Right renal pelvis (tissue), 4 donors: ENCODE results near the gene CYB5B. TPM values are rescaled to one million over a fixed set of nuclear protein-coding genes. Genes with fewer than 3 reads are reported as not detected.

Experiments
- DNase-seq, 4 donors: peaks; one replicate each; pipeline ENCODE4 v3.0.0-alpha.2; 2013; ENCODE audit warnings: low read depth in 4 of 4, low spot score in 3 of 4, missing footprints in 1 of 4
- polyA plus RNA-seq, 4 donors: library from polyadenylated mRNA; unstranded; fragments of 120-200 nt; gene quantifications; one replicate each; pipeline ENCODE4 v1.2.1, GENCODE V29; 2013; ENCODE audit not compliant: insufficient read length in 4 of 4

CYB5B gene, protein sequence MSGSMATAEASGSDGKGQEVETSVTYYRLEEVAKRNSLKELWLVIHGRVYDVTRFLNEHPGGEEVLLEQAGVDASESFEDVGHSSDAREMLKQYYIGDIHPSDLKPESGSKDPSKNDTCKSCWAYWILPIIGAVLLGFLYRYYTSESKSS
- 100 to 1,000 TPM; 120 to 155 (median 154) TPM for polyA plus RNA-seq

DNA sequence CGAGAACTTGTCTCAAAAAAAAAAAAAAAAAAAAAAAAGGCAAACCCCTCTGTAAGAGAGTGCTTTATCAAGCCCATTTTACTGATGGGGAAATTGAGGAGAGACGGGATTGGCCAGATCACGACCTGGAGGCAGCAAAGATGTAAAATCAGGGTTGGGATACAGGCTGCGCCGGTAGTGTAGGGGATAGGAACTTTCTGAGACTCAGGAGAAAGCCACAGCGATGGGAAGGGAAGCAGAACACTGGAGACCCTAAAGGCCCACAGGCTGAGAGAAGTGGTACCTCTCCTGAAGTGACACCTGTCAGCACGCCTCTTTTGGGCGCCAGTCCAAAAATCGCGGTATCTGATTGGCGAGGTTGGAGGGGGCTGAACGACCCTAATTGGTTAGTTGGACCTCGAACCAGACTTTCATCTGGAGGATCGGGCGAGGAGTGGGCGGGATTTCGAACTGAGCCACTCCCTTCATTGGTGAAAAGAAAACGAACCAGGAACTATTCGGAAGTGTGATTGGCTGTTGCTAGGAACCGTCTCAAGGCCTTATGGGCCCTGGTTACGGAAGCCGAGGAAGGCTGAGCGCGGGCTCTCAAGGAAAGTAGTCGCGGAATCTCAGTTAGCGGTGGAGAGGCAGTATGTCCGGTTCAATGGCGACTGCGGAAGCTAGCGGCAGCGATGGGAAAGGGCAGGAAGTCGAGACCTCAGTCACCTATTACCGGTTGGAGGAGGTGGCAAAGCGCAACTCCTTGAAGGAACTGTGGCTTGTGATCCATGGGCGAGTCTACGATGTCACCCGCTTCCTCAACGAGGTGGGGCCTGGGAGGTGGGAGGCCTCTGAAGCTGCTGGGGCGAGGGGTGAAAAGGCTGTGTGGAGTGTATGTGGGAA is at the start of gene CYB5B:
CYB5B (plus strand) TSS at position 567 of the 882 bp plus-strand sequence; CDS start at position 632, 65 bp downstream.
- DNase-seq: peak; percentile 92 to 99 (median 96)

DNA sequence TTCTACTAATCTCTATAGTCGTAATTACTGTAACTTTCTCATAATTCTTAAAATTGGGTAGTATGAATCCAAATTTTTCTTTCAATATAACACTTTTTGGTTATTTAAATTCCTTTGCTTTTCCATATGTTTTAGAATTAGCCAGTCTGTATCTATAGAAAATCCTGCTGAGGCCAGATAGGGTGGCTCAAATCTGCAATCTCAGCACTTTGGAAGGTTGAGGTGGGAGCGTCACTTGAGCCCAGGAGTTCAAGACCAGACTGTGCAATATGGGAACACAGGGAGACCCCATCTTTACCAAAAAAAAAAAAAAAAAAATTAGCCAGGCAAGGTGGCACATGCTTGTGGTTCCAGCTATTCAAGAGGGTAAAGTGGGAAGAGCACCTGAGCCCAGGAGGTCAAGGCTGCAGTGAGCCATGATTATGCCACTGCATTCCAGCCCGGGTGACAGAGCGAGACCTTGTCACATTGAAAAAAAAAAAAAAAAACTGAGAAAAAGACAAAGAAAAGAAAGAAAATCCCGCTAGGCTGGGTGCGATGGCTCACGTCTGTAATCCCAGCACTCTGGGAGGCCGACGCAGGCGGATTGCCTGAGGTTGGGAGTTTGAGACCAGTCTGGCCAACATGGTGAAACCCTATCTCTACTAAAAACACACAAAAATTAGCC is 47.9 kb upstream of the CYB5B start:
- no peak for DNase-seq

DNA sequence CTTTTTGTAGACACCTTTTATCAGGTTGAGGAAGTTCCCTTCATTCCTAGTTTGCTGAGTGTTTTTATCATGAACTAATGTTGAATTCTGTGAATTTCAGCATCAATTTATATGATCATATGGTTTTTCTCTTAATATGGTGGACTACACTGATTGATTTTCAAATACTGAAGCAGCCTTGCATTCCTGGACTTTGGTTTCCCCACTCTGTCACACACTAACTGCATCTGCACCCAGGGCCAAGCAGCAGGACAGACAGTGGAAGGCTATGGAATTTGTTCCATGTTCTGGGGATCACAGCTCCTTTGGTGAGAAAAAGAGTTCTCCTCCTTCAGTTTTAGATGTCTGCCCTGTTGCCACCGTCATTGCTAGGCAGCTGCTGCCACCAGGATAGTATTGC is 46.4 kb upstream of the CYB5B start:
- no peak for DNase-seq

DNA sequence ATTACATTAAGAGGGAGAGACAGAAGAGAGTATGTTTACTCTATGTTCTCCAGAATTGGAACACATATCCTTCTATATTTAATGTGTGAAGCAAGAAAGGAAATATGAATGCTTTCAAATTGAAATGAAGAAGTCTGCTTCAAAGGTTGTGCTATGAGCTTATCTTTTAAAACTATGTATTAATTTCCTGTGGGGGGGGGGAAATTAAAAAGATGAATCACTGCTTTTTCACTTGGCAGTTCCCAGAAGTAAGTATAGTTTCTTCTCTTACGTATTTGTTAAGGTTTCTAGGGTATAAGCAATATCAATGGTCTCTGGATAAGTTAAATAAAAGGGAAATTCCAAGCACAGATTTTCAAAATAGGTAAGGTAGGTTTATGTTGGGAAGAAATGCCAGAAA is 45.7 kb upstream of the CYB5B start:
- no peak for DNase-seq

DNA sequence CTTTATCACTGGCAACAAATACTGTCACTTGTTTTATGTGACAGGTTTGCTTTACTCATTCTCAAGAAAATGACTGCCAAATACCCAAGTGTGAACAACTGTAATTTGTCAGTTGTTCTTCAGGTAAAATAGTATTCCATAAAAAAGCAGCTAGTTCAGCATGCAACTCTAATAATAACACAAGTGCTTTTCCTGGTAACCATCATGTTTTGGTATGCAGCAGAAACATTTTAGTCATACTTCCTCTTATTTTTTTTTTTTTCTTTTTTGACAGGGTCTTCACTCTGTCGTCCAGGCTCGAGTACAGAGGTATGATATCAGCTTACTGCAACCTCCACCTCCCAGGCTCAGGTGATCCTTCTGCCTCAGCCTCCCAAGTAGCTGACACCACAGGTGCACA is 43.2 kb upstream of the CYB5B start:
- DNase-seq: no peak

DNA sequence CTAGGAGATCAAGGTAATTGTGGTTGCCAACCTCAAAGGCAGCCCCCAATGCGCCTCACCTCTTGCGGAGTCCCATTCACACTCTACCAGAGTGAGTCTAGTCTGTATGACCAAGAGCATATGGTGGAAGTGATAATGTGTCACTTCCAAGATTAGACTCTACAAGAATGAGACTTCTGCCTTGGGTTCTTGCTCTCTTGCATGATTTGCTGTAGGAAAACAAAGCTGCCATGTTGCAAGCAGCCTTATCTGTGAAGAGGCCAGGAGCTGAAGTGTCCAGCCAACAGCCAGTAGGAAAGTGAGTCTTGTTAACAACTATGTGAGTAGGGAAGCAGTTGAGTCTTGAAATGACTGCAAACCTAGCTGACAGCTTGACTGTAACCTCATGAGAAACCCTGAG is 42.0 kb upstream of the CYB5B start:
- no peak for DNase-seq

DNA sequence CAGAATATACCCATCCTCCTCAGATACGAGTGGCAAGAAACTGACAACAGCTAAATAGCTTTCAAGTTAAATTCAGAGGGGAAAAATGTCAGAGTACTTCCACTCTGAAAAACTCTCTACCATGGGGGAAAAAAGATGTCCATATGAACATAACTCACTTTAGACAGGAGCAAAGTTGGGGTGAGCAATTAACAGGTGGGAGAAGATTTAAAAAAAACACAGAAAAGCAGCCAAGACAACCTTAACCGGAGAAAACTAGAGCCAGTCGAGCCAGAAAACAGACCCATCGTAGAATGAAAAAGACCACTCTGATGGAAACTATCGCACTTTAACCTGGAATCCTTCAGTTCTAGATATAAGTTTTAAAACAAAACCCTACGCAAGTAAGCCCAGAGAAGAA is 39.4 kb upstream of the CYB5B start:
- DNase-seq: no peak

DNA sequence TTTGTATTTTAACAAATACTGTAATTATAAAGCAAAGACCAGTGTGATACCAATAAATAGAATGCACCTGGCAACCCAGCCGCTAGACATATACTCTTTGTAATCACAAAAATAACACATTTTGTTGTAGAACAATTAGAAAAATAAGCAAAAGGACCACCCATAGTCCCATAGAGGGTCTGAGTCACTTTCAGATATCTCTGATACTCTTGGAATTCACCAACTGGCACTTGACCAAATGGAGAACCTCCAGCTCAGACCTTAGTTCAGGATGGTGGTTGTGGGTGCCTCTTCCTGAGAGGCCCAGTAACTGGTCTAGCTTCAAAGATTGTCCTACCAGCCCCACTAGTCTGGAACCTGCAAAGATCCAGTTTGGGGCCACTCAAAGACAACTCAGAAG is 37.8 kb upstream of the CYB5B start:
- DNase-seq: no peak

DNA sequence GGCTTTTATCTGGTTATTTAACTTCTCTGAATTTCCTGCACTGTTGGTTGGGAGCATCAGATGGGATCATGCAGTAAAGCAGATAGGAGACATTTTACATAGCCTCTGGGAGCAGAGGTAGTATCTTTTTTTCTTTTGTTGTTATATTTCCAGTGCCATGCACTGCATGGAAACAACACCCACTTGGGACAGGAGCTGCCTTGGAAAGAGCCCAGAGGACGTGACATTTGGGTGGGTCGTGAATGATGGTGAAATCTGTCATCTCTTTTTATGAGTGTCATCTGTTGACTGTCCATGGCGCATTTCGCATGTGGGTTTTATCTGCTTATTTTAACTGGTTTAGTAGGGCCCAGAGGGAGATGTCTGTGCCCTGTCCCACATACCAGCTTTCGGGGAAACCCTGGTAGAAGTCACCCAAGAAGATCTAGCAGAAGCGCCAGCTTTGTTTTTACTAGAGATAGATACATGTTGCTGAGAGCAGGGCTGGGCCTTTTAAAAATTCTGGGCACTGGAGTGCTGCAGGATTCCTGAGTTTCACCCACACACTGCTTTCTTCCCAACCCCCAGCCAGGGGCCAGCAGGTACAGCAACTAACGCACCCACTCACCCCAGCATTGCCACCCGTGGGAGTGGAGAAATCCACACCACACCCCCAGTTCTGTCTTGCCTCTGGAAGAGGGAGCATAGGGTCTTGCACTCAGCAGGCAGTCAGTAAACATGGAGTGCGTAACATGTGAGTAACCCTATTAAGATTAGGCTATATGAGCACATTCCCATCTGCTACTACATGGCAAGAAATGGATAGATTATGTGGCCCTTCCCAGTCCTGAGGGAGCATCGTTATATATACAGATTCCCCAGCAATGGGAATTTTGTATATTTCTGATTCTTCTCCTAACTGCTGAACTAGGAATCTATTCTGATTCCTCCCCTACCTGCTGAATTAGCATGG is 30.2 kb upstream of the CYB5B start:
- DNase-seq: no peak

DNA sequence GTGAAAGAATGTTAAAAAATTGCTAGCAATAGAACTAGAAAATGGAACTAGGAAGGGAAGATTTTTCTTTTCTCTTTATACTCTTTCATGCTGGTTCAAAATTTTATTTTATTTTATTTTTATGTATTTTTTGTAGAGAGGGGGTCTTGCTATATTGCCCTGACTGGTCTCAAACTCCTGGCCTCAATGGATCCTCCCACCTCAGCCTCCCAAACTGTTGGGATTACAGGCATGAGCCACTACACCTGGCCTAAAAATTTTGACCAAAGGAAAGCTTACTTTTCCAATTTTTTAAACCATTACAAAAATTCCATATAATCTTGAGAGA is 28.6 kb upstream of the CYB5B start:
- no peak for DNase-seq

DNA sequence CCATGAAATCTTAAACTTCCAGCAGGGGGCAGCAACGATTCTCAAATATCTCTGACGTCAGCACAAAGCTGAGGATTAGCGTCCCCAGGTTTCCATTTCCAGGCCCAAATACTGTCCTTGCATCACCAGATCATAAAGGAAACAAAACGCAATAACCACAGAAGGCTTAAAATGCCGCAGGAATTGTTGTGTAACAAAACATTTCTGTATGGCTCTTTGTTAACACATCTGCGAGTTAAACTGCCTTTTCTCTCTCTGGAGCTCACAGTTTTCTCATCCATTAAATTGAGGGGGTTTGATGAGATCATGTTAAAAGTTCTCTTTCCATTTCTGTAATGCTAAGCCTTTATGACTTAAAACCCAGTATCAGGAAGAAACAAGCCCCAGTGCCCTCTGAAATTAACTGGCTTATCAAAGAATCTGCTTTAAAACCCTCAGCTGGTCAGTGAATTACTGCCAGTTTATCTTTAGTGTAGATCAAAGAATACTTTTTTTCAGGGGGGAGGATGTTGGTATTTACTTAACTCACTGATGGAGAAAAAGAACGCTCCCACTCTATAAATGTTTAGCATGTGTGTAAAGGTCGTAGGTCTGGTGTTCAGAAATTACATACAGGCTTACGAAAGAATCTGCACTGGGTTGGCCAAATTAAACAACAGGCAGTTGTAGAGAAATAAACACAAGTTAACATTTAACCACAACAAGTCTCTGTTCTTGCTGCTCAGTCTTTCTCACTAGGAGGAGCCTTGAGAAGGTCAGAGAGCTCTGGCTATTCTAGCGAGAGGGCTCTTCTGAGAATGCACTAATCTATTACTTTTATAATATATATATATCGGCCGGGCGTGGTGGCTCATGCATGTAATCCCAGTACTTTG is 28.0 kb upstream of the CYB5B start:
- DNase-seq: peak; percentile 83 to 90 (median 88)

DNA sequence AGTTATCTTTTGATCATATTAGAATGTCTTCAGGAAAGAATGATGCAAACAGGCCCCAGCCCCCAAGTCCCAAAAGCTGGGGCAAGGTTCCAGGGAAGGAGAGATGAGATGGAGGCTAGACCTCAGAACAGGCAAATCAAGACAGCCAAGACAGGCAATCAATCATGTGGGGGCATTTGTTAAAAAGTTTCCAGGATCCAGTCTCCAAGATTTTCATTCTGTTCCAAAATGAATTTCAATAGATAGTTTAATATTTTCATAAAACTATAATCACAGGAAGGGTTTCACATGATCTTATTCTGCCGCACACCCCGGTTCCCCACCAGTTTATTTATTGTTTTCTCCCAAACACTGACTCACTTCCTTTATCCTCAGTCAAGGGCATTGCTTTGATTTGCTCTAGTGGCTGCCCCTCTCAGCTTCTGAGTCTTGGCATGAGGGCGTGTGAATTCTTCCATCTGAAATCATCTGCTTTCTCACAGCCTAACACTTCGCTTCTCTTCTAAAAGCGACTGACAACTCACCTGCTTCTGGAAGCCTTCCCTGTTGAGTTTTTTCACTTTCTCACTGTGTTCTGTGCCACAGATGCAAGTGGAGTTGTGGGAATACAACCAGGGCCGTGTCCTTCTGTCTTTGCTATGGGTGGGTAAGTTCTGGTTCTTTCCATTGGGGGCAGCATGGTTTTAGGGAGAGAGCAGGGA is 26.4 kb upstream of the CYB5B start:
- no peak for DNase-seq

DNA sequence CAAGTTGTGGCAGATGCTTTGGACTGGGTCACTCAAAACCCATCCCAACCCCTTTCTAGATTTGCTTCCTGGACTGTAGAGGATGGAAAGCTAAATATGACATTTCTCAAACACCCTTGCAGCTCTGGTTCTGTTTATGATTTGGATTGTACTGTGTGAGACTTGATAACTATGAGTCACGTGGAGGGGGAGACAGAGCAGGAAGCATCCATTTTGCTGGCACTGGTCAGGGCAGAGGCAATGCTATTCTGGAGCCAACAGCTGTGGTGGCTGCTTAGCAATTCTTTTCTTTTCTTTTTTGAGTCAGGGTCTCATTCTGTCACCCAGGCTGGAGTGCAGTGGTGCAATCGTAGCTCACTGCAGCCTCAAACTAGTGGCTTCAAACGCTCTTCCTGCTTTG is 25.1 kb upstream of the CYB5B start:
- no peak for DNase-seq

DNA sequence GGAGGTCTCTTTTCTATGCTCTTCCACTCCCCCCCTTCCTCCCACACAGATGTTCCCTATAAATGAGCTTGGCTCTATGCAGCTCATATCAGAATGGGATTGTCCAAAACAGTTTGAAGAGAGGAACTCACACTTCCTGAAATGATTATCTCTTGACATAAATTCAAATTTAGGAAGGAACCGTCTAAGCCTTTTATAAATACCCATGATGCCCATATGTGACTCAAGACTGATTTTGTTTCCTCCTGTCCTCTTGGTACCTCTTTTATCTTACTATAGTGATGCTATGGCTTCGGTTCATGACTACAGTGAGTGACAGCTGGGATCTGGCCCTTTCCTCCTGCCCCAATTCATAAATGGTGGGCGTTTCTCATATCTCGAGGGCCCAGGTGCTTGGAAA is 22.0 kb upstream of the CYB5B start:
- DNase-seq: no peak

DNA sequence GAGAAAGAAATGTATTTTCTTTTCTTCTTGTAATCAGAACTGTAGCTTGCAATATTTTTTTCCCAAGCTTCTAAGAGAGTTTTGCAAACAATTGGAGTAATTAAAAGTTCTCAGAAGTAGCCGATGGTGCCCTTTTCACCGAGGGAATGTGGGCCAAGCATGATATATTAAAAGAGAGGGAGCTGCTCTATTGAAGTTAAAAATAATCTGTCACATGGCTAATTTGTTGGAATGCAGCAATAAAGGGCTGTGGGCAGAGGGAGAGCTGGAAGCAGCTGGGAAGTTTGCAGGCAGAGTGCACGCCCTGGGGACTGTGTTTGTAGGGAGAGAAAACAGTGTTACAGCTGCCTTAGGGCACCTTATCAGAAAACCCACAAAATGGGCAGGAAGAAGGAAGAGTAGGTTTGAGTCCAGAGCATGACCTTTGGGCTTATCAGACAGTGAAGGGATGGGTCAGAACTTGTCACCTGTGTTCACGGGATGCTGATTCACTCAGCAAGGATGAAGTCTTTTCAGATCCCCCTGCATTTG is 20.1 kb upstream of the CYB5B start:
- DNase-seq: no peak

DNA sequence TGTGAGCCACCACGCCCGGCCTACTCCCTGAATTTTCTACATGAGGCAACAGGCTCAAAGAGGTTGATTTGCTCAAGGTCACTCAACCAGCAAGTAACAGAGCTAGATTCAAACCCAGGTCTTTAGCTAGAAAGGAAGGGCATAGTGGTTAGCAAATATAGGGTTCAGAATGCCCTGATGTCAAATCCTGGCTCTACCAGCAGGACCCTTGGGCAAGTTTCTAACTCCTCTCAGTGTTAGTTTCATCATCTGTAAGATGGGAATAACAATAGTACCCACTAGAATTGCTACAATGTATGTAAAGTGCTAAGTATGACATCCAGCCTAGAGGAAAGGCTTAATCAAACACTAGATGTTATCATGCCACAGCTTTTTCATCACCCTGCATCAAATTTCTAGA is 19.1 kb upstream of the CYB5B start:
- DNase-seq: no peak

DNA sequence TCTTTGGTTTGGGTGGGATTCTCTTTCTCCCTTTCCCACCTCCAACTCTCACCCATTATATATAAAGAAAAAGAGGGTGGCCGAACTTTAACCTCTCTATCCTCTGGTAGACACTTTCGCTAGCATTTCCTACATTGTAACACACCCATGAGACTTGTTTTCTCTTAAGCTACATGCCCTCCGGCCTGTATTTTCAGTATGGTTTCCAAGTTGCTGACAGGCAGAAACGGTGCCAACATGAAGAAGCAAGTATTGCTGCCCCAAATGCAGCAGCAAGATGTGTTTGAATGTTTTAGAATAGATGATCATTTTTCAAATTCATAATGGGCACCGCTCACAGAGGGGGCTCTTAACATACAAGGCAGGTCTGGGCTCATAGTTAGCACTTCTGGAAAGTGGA is 18.7 kb upstream of the CYB5B start:
- no peak for DNase-seq

DNA sequence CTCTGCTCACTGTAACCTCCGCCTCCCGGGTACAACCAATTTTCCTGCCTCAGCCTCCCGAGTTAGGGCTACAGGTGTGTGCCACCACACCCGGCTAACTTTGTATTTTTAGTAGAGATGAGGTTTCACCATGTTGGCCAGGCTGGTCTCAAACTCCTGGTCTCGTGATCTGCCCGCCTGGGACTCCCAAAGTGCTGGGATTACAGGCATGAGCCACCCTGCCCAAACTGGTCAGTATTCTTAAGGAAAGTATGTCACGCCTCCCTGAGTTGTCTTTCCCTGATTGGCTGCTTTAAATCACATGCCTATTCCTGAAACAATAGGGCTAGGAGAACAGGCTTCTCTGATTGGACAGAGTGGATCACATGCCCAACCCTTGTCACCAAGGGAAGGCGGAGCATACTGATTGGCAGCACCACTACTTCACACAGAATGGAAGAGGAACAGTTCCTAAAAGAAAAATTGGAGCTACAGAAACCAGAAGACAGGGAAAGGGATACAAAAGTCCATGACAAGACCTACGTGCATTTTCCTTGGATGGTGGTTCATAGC is 17.6 kb upstream of the CYB5B start:
- no peak for DNase-seq
